Panc1 (cell line): Measurements from ENCODE around the gene NR4A3. TPM values are rescaled to one million over a fixed set of nuclear protein-coding genes. Genes with fewer than 3 reads are reported as not detected.

Experiments used
- ATAC-seq: fragments of 200-7000 bp; cut with Tn5 transposase; 2 replicates; pipeline ENCODE4 v1.9.1; 2020; ENCODE audit warnings: mild to moderate bottlenecking, moderate library complexity
- BruUV-seq: library from RNA; stranded (reverse); fragments of 400-500 nt; replicated peaks from 2 replicates; lab custom pipeline; 2021; lab: Mats Ljungman, UMichigan
- CTCF ChIA-PET: fragments of 300-600 bp; sonication (Branson Sonifier 250); formaldehyde crosslinking; loops from one replicate; lab custom pipeline; 2022; ENCODE audit warnings: antibody characterized with exemption; lab: Charles Lee
- POLR2A ChIA-PET: fragments of 300-600 bp; sonication (Branson Sonifier 250); formaldehyde crosslinking; loops from one replicate; lab custom pipeline; 2022; ENCODE audit warnings: antibody characterized with exemption; lab: Charles Lee
- DNase-seq: peaks from one replicate; pipeline ENCODE4 v3.0.0-alpha.2; 2010; ENCODE audit warnings: low read depth, low spot score
- H3K27ac ChIP-seq: 2 replicates; pipeline ENCODE4 v1.5.1; 2011; ENCODE audit warnings: mild to moderate bottlenecking, low read length, inconsistent platforms
- H3K27me3 ChIP-seq: fragments of 200-500 bp; sonication (Bioruptor generic); 2 replicates; pipeline ENCODE4 v1.6.0; 2014; ENCODE audit warnings: low read length, inconsistent platforms; ENCODE audit not compliant: control insufficient read depth, insufficient read depth
- H3K36me3 ChIP-seq: fragments of 200-500 bp; sonication (Bioruptor generic); 2 replicates; pipeline ENCODE4 v1.5.1; 2014; ENCODE audit warnings: inconsistent platforms, mild to moderate bottlenecking, low read length, moderate library complexity; ENCODE audit not compliant: control insufficient read depth, insufficient read depth
- H3K4me1 ChIP-seq: 2 replicates; pipeline ENCODE4 v1.5.1; 2011; ENCODE audit warnings: inconsistent platforms, mild to moderate bottlenecking, low read length, moderate library complexity; ENCODE audit not compliant: control insufficient read depth, insufficient read depth
- H3K4me3 ChIP-seq, 2 experiments: 2 replicates each; pipeline ENCODE4 v1.5.1; 2011 to 2012; ENCODE audit warnings: low read depth in 2 of 2, low read length in 2 of 2, mild to moderate bottlenecking in 2 of 2, inconsistent platforms in 1 of 2, moderate library complexity in 1 of 2
- H3K9me3 ChIP-seq: fragments of 200-500 bp; sonication (Bioruptor generic); 2 replicates; pipeline ENCODE4 v1.5.1; 2014; ENCODE audit warnings: low read depth, mild to moderate bottlenecking, inconsistent platforms, low read length, moderate library complexity; ENCODE audit not compliant: control insufficient read depth, insufficient read depth
- CTCF ChIP-seq: fragments of 450-650 bp; IDR thresholded peaks from 2 replicates; pipeline ENCODE4 v1.5.1; 2017; ENCODE audit warnings: mild to moderate bottlenecking
- POLR2AphosphoS5 ChIP-seq: IDR thresholded peaks from 2 replicates; pipeline ENCODE4 v1.6.1; 2012; ENCODE audit warnings: mild to moderate bottlenecking, low read depth, low read length, moderate library complexity
- REST ChIP-seq, 2 experiments: IDR thresholded peaks; 2 replicates each; pipeline ENCODE4 v1.6.1; 2011 to 2012; ENCODE audit warnings: low read depth in 2 of 2, control low read depth in 1 of 2, low read length in 1 of 2, mild to moderate bottlenecking in 1 of 2, moderate library complexity in 1 of 2; ENCODE audit not compliant: insufficient read depth in 1 of 2
- SIN3A ChIP-seq: IDR thresholded peaks from 2 replicates; pipeline ENCODE4 v1.6.1; 2012; ENCODE audit warnings: low read depth, mild to moderate bottlenecking, low read length, moderate library complexity, borderline replicate concordance; ENCODE audit not compliant: insufficient read depth
- TCF7L2 ChIP-seq: IDR thresholded peaks from 2 replicates; pipeline ENCODE4 v1.6.1; 2011; ENCODE audit warnings: mild to moderate bottlenecking, low read depth, low read length, inconsistent platforms
- in situ Hi-C: cut with HindIII; loops from 2 replicates; pipeline ENCODE4 v1.10.0; 2016; ENCODE audit warnings: low sequenced_read_pairs, low pct_unique_long_range_greater_than_20kb
- intact Hi-C: fragments of 100-400 bp; cut with micrococcal nuclease; formaldehyde crosslinking; loops from one replicate; pipeline ENCODE4 v1.10.0; 2022; ENCODE audit not compliant: unreplicated experiment
- total RNA-seq: library from RNA; stranded (reverse); gene quantifications from one replicate; pipeline ENCODE4 v1.2.1, GENCODE V29; 2021; ENCODE audit not compliant: unreplicated experiment

Gene NR4A3
- total RNA-seq, 1 experiment from 2014 or later: 0.13 TPM

GRCh38 chr9:99896119-99896518 is 74.4 kb downstream of the NR4A3 start:
- H3K36me3 ChIP-seq: no peaks in the 10 kb centered on the region
- no peak for DNase-seq
- no peak overlapping the region for H3K4me3 ChIP-seq
- ATAC-seq: no peak
- ChIA-PET POLR2A (no interaction called here), CTCF (no interaction called here)
- in situ Hi-C loops: no loop called here
- H3K4me1 ChIP-seq: no peaks in the 10 kb centered on the region
- H3K27ac ChIP-seq: no peak overlapping the region
- BruUV-seq: no TSS peak
- TF ChIP-seq TCF7L2: no peak
- TF ChIP-seq REST (IDR thresholded peaks at IDR 0.05; ENCODE audit: insufficient read depth in 1 of 2, low read depth in 2 of 2, low read length in 1 of 2): no peak
- TF ChIP-seq SIN3A: no peak
- TF ChIP-seq CTCF: no peak
- no peak for TF ChIP-seq POLR2AphosphoS5
- no peaks in the 10 kb centered on the region for H3K9me3 ChIP-seq
- intact Hi-C loops: no loop called here
- H3K27me3 ChIP-seq: peaks cover 5% of the 10 kb centered on the region; the same call in 1 of the 2 replicates

- H3K36me3 ChIP-seq: peaks cover 5% of the 10 kb centered on the region; the same call in 1 of the 2 replicates
- in situ Hi-C loops: no loop called here
- no peak overlapping the region for H3K4me3 ChIP-seq
- ChIA-PET CTCF (no interaction called here), POLR2A (no interaction called here)
- intact Hi-C loops: no loop called here
- no peak for ATAC-seq
- no peak for DNase-seq
- BruUV-seq: no TSS peak
- peaks cover 3% of the 10 kb centered on the region; the same call in 1 of the 2 replicates for H3K4me1 ChIP-seq
- no peaks in the 10 kb centered on the region for H3K9me3 ChIP-seq
- no peak overlapping the region for H3K27ac ChIP-seq
- H3K27me3 ChIP-seq: no peaks in the 10 kb centered on the region
- TF ChIP-seq SIN3A: no peak
- no peak for TF ChIP-seq POLR2AphosphoS5
- no peak for TF ChIP-seq CTCF
- no peak for TF ChIP-seq REST (IDR thresholded peaks at IDR 0.05; ENCODE audit: insufficient read depth in 1 of 2, low read depth in 2 of 2, low read length in 1 of 2)
- no peak for TF ChIP-seq TCF7L2
Observed at GRCh38 chr9:99903393-99903792, 81.7 kb downstream of the NR4A3 start.
